Kidney epithelial cell (primary cell): Measurements from ENCODE around the gene DNAH1. TPM values are rescaled to one million over a fixed set of nuclear protein-coding genes. Genes with fewer than 3 reads are reported as not detected.

ENCODE experiments used
- DNase-seq: peaks from one replicate; pipeline ENCODE4 v3.0.0-alpha.2; 2010; ENCODE audit warnings: low read depth
- H3K27me3 ChIP-seq: 2 replicates; pipeline ENCODE4 v1.6.0; 2011; ENCODE audit warnings: low read length; ENCODE audit not compliant: control insufficient read depth, insufficient read depth
- H3K36me3 ChIP-seq: 2 replicates; pipeline ENCODE4 v1.5.1; 2011; ENCODE audit warnings: low read length; ENCODE audit not compliant: control insufficient read depth, insufficient read depth
- H3K4me3 ChIP-seq: 2 replicates; pipeline ENCODE4 v1.5.1; 2011; ENCODE audit warnings: low read depth, mild to moderate bottlenecking, control low read depth, low read length
- CTCF ChIP-seq: IDR thresholded peaks from 2 replicates; pipeline ENCODE4 v1.5.1; 2011; ENCODE audit warnings: mild to moderate bottlenecking, moderate library complexity, low read length, control low read depth, inconsistent platforms; ENCODE audit not compliant: insufficient read depth, poor library complexity, severe bottlenecking
- total RNA-seq: library from RNA; depleted of rRNA; stranded (reverse); fragments of >200 nt; gene quantifications from 2 replicates; pipeline ENCODE4 v1.2.3, GENCODE V29; 2015

DNAH1 gene
- total RNA-seq, 1 donor from 2014 or later, result 0.96 TPM

DNA sequence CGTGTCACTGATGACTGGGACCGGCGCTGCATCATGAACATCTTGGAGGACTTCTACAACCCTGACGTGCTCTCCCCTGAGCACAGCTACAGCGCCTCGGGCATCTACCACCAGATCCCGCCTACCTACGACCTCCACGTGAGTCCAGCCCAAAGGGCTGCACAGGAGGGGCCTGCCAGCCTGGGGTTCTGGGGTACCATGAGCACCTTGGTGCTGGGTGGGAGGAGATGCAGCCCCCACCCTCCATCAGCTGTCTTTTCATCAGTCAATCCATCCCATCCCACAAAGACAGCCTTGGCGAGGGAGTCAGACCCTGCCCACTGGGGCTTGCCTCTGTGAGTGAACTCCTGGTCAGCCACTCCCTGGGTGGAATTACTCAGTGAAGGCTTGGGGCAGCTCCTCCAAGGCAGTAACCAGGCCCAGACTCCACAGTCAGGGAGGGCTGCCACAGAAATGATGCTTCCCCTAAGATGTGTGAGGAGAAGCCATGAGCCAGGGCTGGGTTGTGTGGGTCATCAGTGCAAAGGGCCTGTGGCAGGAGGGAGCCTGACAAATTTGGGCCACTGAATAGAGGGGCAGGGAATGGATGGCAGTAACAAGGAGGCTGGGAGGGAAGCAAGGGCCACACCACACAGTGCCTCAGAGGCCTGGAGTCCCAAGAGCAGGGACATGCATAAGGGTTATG, 80.9 kb downstream of the DNAH1 start:
- no peak for TF ChIP-seq CTCF
- Histone ChIP-seq H3K27me3 (peaks cover 8% of the 10 kb centered on the region), H3K4me3 (no peak overlapping the region), H3K36me3 (peaks cover 3% of the 10 kb centered on the region)
- no peak for DNase-seq

DNA sequence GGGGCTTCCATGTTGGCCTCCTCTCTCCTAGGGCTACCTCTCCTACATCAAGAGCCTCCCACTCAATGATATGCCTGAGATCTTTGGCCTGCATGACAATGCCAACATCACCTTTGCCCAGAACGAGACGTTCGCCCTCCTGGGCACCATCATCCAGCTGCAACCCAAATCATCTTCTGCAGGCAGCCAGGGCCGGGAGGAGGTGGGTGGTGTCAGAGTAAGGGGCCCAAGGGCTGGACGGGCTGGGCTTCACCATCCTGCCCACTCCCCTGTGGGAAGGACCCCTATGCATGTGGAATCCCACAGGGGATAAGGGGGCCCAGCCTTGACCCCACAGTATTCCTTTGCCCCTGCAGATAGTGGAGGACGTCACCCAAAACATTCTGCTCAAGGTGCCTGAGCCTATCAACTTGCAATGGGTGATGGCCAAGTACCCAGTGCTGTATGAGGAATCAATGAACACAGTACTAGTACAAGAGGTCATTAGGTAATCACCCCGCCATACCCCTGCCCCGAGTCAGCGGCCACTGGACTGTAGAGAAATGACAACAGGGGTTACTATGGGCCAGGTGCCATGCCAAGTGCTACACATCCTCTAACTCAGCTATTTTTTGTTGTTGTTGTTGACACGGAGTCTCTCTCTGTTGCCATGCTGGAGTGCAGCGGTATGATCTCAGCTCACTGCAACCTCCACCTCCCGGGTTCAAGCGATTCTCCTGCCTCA, 81.7 kb downstream of the DNAH1 start:
- H3K36me3 ChIP-seq, result peaks cover 3% of the 10 kb centered on the region
- no peak overlapping the region for H3K4me3 ChIP-seq
- no peak for DNase-seq
- no peak for TF ChIP-seq CTCF
- peaks cover 8% of the 10 kb centered on the region for H3K27me3 ChIP-seq

- no peak for TF ChIP-seq CTCF
- peaks cover 8% of the 10 kb centered on the region for H3K27me3 ChIP-seq
- peaks cover 4% of the 10 kb centered on the region for H3K36me3 ChIP-seq
- no peak overlapping the region for H3K4me3 ChIP-seq
- DNase-seq, result no peak
Measured at GRCh38 chr3:52398670-52399081, 82.6 kb downstream of the DNAH1 start.

GRCh38 chr3:52399131-52399530, 83.0 kb downstream of the DNAH1 start:
- Histone ChIP-seq H3K4me3 (no peak overlapping the region), H3K27me3 (peaks cover 8% of the 10 kb centered on the region), H3K36me3 (peaks cover 5% of the 10 kb centered on the region)
- DNase-seq, result no peak
- no peak for TF ChIP-seq CTCF

- H3K36me3 ChIP-seq, result peaks cover 5% of the 10 kb centered on the region
Measured at GRCh38 chr3:52399593-52399992, 83.5 kb downstream of the DNAH1 start.

More at GRCh38 chr3:52399593-52399992, 83.5 kb downstream of the DNAH1 start:
- no peak for DNase-seq
- no peak for TF ChIP-seq CTCF
- Histone ChIP-seq H3K4me3 (no peak overlapping the region), H3K27me3 (peaks cover 8% of the 10 kb centered on the region)
